ENCODE data around the gene ATG7. TPM values are rescaled to one million over a fixed set of nuclear protein-coding genes. Genes with fewer than 3 reads are reported as not detected.

ATG7 gene
- total RNA-seq, 4 donors from 2014 or later, result 31.3 to 67.7 (median 51.3) TPM

- intact Hi-C loops (cut with DNase I), result no loop called here
- Histone ChIP-seq H3K27ac (peak overlapping the region in 2 of 4 donors; percentile 23 to 49), H3K4me1 (peaks cover 0 to 5% (median 0%) of the 10 kb centered on the region in 3 donors), H3K9me3 (no peaks in the 10 kb centered on the region), H3K27me3 (no peaks in the 10 kb centered on the region), H3K36me3 (peaks cover 19 to 96% (median 20%) of the 10 kb centered on the region in 3 donors), H3K4me3 (no peak overlapping the region)
- 42 to 50% methylated on average over 4 to 5 of the region's 5 CpGs for WGBS, 2 donors
- no peak for TF ChIP-seq CTCF (IDR thresholded peaks at IDR 0.05)
- TF ChIP-seq POLR2A (IDR thresholded peaks at IDR 0.05), result no peak
- DNase-seq, result no peak
Measured at GRCh38 chr3:11306817-11307589, 34.8 kb downstream of the ATG7 start.

GRCh38 chr3:11307830-11308432 lies 35.7 kb downstream of the ATG7 start:
- H3K36me3 ChIP-seq, result peaks cover 19 to 96% (median 20%) of the 10 kb centered on the region in 3 donors
- no peak for DNase-seq

GRCh38 chr3:11310258-11310657 lies 38.1 kb downstream of the ATG7 start:
- H3K36me3 ChIP-seq, result peaks cover 20 to 100% (median 22%) of the 10 kb centered on the region in 3 donors
- 83 to 85% methylated on average over 5 of the region's 5 CpGs for WGBS, 2 donors

More at GRCh38 chr3:11307830-11308432, 35.7 kb downstream of the ATG7 start:
- Histone ChIP-seq H3K4me3 (no peak overlapping the region), H3K27me3 (no peaks in the 10 kb centered on the region), H3K9me3 (no peaks in the 10 kb centered on the region), H3K27ac (peak overlapping the region in 2 of 4 donors; percentile 23 to 35), H3K4me1 (peaks cover 0 to 5% (median 0%) of the 10 kb centered on the region in 3 donors)
- 57 to 60% methylated on average over 4 to 6 of the region's 6 CpGs for WGBS, 2 donors
- TF ChIP-seq CTCF (IDR thresholded peaks at IDR 0.05), result no peak
- TF ChIP-seq POLR2A (IDR thresholded peaks at IDR 0.05), result no peak
- intact Hi-C loops (cut with DNase I), result no loop called here

GRCh38 chr3:11312166-11312565 lies 40.0 kb downstream of the ATG7 start:
- 82 to 94% methylated on average over 5 of the region's 5 CpGs for WGBS, 2 donors
- no peaks in the 10 kb centered on the region for H3K9me3 ChIP-seq
- intact Hi-C loops (cut with DNase I), result no loop called here
- no peak overlapping the region for H3K4me3 ChIP-seq
- H3K27me3 ChIP-seq, result no peaks in the 10 kb centered on the region
- H3K27ac ChIP-seq, result no peak overlapping the region
- no peak for DNase-seq
- TF ChIP-seq POLR2A (IDR thresholded peaks at IDR 0.05) (no peak), CTCF (IDR thresholded peaks at IDR 0.05) (no peak)
- no peaks in the 10 kb centered on the region for H3K4me1 ChIP-seq
- peaks cover 18 to 100% (median 24%) of the 10 kb centered on the region in 3 donors for H3K36me3 ChIP-seq

More at GRCh38 chr3:11310258-11310657, 38.1 kb downstream of the ATG7 start:
- TF ChIP-seq POLR2A (IDR thresholded peaks at IDR 0.05) (no peak), CTCF (IDR thresholded peaks at IDR 0.05) (no peak)
- Histone ChIP-seq H3K27me3 (no peaks in the 10 kb centered on the region), H3K4me1 (peaks cover 0 to 5% (median 0%) of the 10 kb centered on the region in 3 donors), H3K27ac (no peak overlapping the region), H3K4me3 (no peak overlapping the region), H3K9me3 (no peaks in the 10 kb centered on the region)
- DNase-seq, result no peak
- intact Hi-C loops (cut with DNase I), result no loop called here

- TF ChIP-seq POLR2A (IDR thresholded peaks at IDR 0.05) (no peak), CTCF (IDR thresholded peaks at IDR 0.05) (no peak)
- intact Hi-C loops (cut with DNase I), result no loop called here
- no peak for DNase-seq
- H3K4me3 ChIP-seq, result no peak overlapping the region
- 70 to 83% methylated on average over 8 to 9 of the region's 9 CpGs for WGBS, 2 donors
- no peaks in the 10 kb centered on the region for H3K9me3 ChIP-seq
- H3K4me1 ChIP-seq, result no peaks in the 10 kb centered on the region
- H3K27ac ChIP-seq, result no peak overlapping the region
- no peaks in the 10 kb centered on the region for H3K27me3 ChIP-seq
- peaks cover 9 to 100% (median 31%) of the 10 kb centered on the region in 3 donors for H3K36me3 ChIP-seq
Measured at GRCh38 chr3:11317300-11317699, 45.1 kb downstream of the ATG7 start.
